Brain microvascular endothelial cell (primary cell): ENCODE data around the gene LUC7L.
"Not testable (repeated sequence)": the region's sequence is repeated elsewhere in the genome, so short reads cannot be mapped to it uniquely, and the experiment has no call there.

Experiments
- DNase-seq: peaks from one replicate; pipeline ENCODE4 v3.0.0-alpha.2; 2020
- H3K27ac ChIP-seq: fragments of 250-450 bp; sonication (Bioruptor Pico); 2 replicates; pipeline ENCODE4 v1.5.1; 2020; ENCODE audit warnings: mild to moderate bottlenecking, moderate library complexity
- H3K27me3 ChIP-seq: fragments of 250-450 bp; sonication (Bioruptor Pico); replicated peaks from 2 replicates; pipeline ENCODE4 v1.5.1; 2020; ENCODE audit warnings: mild to moderate bottlenecking
- H3K36me3 ChIP-seq: fragments of 250-450 bp; sonication (Bioruptor Pico); replicated peaks from 2 replicates; pipeline ENCODE4 v1.5.1; 2020; ENCODE audit warnings: mild to moderate bottlenecking
- H3K4me3 ChIP-seq: 2 replicates; pipeline ENCODE4 v1.5.1; 2011; ENCODE audit warnings: low read depth, mild to moderate bottlenecking, control low read depth, low read length, moderate library complexity
- in situ Hi-C: cut with HindIII; loops from 2 replicates; pipeline ENCODE4 v1.10.0; 2017; ENCODE audit warnings: low sequenced_read_pairs, low pct_ligation_motif_present
- TF ChIP-seq, protein P1 (sequence below): IDR thresholded peaks from 2 replicates; pipeline ENCODE4 v1.5.1; 2011; ENCODE audit warnings: low read depth, mild to moderate bottlenecking, moderate library complexity, low read length, control low read depth, inconsistent platforms; ENCODE audit errors: missing control alignments

LUC7L gene

GRCh38 chr16:260326-260725 is 31.1 kb upstream of the LUC7L start:
- Histone ChIP-seq H3K27me3 (no peaks in the 10 kb centered on the region), H3K27ac (no peak overlapping the region), H3K4me3 (no peak overlapping the region), H3K36me3 (peaks cover 28% of the 10 kb centered on the region)
- DNase-seq, result no peak
- TF ChIP-seq, protein P1, sequence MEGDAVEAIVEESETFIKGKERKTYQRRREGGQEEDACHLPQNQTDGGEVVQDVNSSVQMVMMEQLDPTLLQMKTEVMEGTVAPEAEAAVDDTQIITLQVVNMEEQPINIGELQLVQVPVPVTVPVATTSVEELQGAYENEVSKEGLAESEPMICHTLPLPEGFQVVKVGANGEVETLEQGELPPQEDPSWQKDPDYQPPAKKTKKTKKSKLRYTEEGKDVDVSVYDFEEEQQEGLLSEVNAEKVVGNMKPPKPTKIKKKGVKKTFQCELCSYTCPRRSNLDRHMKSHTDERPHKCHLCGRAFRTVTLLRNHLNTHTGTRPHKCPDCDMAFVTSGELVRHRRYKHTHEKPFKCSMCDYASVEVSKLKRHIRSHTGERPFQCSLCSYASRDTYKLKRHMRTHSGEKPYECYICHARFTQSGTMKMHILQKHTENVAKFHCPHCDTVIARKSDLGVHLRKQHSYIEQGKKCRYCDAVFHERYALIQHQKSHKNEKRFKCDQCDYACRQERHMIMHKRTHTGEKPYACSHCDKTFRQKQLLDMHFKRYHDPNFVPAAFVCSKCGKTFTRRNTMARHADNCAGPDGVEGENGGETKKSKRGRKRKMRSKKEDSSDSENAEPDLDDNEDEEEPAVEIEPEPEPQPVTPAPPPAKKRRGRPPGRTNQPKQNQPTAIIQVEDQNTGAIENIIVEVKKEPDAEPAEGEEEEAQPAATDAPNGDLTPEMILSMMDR, result no peak
- in situ Hi-C loops, result no loop called here

- H3K27ac ChIP-seq, result no peak overlapping the region
- H3K4me3 ChIP-seq, result no peak overlapping the region
- DNase-seq, result no peak
- no peaks in the 10 kb centered on the region for H3K27me3 ChIP-seq
- in situ Hi-C loops, result no loop called here
- TF ChIP-seq, protein P1, result no peak
- H3K36me3 ChIP-seq, result peaks cover 30% of the 10 kb centered on the region
These were observed 30.6 kb upstream of the LUC7L start for GRCh38 chr16:259814-260253.

DNA sequence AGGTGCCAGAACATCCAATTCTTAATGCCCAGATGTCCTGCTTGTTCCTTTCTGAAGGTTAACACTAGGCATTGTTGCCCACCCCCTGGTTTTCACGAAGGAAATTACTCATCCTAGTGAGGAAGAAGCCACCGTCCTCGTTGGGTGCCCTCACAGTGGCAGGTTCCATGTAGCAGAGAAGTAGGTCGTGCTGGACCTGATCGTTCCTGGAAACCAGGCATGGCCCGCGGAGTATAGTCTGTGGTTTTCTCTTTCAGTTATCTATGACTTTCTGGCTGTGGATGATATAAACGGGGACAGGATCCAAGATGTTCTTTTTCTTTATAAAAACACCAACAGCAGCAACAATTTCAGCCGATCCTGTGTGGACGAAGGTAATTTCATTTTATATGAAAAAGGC is 30.0 kb upstream of the LUC7L start:
- TF ChIP-seq, protein P1, result no peak
- DNase-seq, result no peak
- no peak overlapping the region for H3K27ac ChIP-seq
- in situ Hi-C loops, result no loop called here
- H3K36me3 ChIP-seq, result peaks cover 35% of the 10 kb centered on the region
- H3K4me3 ChIP-seq, result no peak overlapping the region
- H3K27me3 ChIP-seq, result no peaks in the 10 kb centered on the region

GRCh38 chr16:258091-258490 is 28.8 kb upstream of the LUC7L start:
- DNase-seq, in situ Hi-C loops, H3K27ac ChIP-seq, H3K27me3 ChIP-seq, H3K4me3 ChIP-seq: not testable (repeated sequence)
- H3K36me3 ChIP-seq, result peaks cover 26% of the 10 kb centered on the region

DNA sequence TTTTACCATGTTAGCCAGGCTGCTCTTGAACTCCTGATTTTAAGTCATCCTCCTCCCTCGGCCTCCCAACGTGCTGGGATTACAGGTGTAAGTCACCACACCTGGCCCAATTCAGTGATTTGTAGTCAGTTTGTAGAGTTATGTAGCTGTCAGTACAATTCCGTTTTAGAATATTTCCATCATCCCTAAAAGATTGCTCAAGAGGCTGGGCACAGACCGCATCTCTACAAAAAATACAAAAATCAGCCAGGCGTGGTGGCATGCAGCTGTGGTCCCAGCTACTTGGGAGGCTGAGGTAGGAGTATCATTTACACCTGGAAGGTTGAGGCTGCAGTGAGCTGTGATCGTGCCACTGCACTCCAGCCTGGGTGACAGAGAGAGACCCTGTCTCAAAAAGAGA is 25.9 kb upstream of the LUC7L start:
- Histone ChIP-seq H3K36me3 (peaks cover 16% of the 10 kb centered on the region), H3K27me3 (no peaks in the 10 kb centered on the region), H3K4me3 (no peak overlapping the region), H3K27ac (no peak overlapping the region)
- TF ChIP-seq, protein P1, result no peak
- in situ Hi-C loops, result no loop called here
- no peak for DNase-seq

DNA sequence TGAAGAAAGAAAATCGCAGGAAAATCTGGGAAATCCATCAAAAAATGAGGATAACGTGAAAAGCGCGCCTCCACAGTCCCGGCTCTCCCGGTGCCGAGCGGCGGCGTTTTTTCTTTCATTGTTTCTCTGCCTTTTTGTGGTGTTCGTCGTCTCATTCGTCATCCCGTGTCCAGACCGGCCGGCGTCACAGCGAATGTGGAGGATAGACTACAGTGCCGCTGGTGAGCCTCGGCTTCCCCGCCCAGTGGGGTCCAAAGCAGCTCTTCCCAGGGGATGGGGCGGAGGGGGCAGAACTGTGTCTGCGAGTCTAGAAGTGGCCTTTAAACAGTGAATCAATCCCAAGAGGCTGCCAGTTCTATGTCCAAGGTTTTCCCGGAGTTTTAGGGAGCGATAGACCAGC is 25.2 kb upstream of the LUC7L start:
- TF ChIP-seq, protein P1, result no peak
- no peak for DNase-seq
- no peak overlapping the region for H3K27ac ChIP-seq
- H3K4me3 ChIP-seq, result no peak overlapping the region
- in situ Hi-C loops, result no loop called here
- no peaks in the 10 kb centered on the region for H3K27me3 ChIP-seq
- peaks cover 12% of the 10 kb centered on the region for H3K36me3 ChIP-seq

GRCh38 chr16:253833-254232 is 24.6 kb upstream of the LUC7L start:
- no peak for DNase-seq
- H3K4me3 ChIP-seq, result no peak overlapping the region
- no peaks in the 10 kb centered on the region for H3K27me3 ChIP-seq
- H3K36me3 ChIP-seq, result peaks cover 8% of the 10 kb centered on the region
- TF ChIP-seq, protein P1, result no peak
- no peak overlapping the region for H3K27ac ChIP-seq
- in situ Hi-C loops, result no loop called here
